HEK293 (cell line): ENCODE results near the gene COL13A1.

Experiments used
- CTCF ChIA-PET: fragments of 350-600 bp; formaldehyde crosslinking; extraction: SDS; loops from one replicate; lab custom pipeline; 2021; ENCODE audit warnings: antibody characterized with exemption; lab: Yijun Ruan, JAX
- POLR2A ChIA-PET: fragments of 300-600 bp; formaldehyde crosslinking; extraction: SDS; loops from one replicate; lab custom pipeline; 2020; ENCODE audit warnings: antibody characterized with exemption, inconsistent platforms; lab: Yijun Ruan, JAX
- H3K27ac ChIP-seq: fragments of 200-500 bp; sonication (Bioruptor generic); 2 replicates; pipeline ENCODE4 v1.5.1; 2014; ENCODE audit warnings: low read depth, low read length, control low read depth, inconsistent platforms; ENCODE audit errors: extremely low read depth
- H3K36me3 ChIP-seq, 2 experiments: fragments of 200-500 bp in 1 of 2; sonication (Bioruptor generic) in 1 of 2; 1 replicate in 1 of 2; 2 replicates in 1 of 2; pipeline ENCODE4 v1.5.1; 2014 to 2017; ENCODE audit warnings: inconsistent platforms in 2 of 2, low read length in 2 of 2; ENCODE audit not compliant: control insufficient read depth in 2 of 2, insufficient read depth in 1 of 2
- H3K4me1 ChIP-seq: fragments of 200-500 bp; sonication (Bioruptor generic); 2 replicates; pipeline ENCODE4 v1.5.1; 2014; ENCODE audit warnings: mild to moderate bottlenecking, low read length, inconsistent platforms; ENCODE audit not compliant: control insufficient read depth, insufficient read depth
- H3K4me3 ChIP-seq: 2 replicates; pipeline ENCODE4 v1.5.1; 2011; ENCODE audit warnings: low read depth, mild to moderate bottlenecking, control low read depth, low read length, moderate library complexity
- H3K9me3 ChIP-seq: fragments of 200-500 bp; sonication (Bioruptor generic); 2 replicates; pipeline ENCODE4 v1.5.1; 2014; ENCODE audit warnings: low read depth, low read length, inconsistent platforms; ENCODE audit not compliant: control insufficient read depth, insufficient read depth
- PBX3 ChIP-seq: sonication (generic); formaldehyde crosslinking; IDR thresholded peaks from 2 replicates; pipeline ENCODE4 v1.8.1; 2022; ENCODE audit warnings: mild to moderate bottlenecking, moderate library complexity, missing genetic modification reagents
- ZBTB1 ChIP-seq: fragments of 450-650 bp; formaldehyde crosslinking; IDR thresholded peaks from 2 replicates; pipeline ENCODE4 v1.5.1; 2016; ENCODE audit warnings: missing biosample characterization, missing genetic modification characterization
- ZBTB20 ChIP-seq: fragments of 450-650 bp; formaldehyde crosslinking; IDR thresholded peaks from 2 replicates; pipeline ENCODE4 v1.5.1; 2016; ENCODE audit warnings: missing biosample characterization, missing genetic modification characterization
- ZBTB26 ChIP-seq: fragments of 450-650 bp; formaldehyde crosslinking; optimal IDR thresholded peaks from 2 replicates; pipeline ENCODE3; 2016; ENCODE audit warnings: missing biosample characterization, mild to moderate bottlenecking, missing genetic modification characterization
- ZBTB48 ChIP-seq: fragments of 450-650 bp; formaldehyde crosslinking; IDR thresholded peaks from 2 replicates; pipeline ENCODE4 v1.5.1; 2016; ENCODE audit warnings: missing biosample characterization, missing genetic modification characterization
- ZBTB6 ChIP-seq: fragments of 450-650 bp; formaldehyde crosslinking; IDR thresholded peaks from 2 replicates; pipeline ENCODE4 v1.5.1; 2017; ENCODE audit warnings: missing biosample characterization, missing genetic modification characterization
- ZNF138 ChIP-seq: fragments of 450-650 bp; formaldehyde crosslinking; IDR thresholded peaks from 2 replicates; pipeline ENCODE4 v1.5.1; 2016; ENCODE audit warnings: missing biosample characterization, missing genetic modification characterization, borderline replicate concordance
- ZNF146 ChIP-seq: fragments of 450-650 bp; formaldehyde crosslinking; IDR thresholded peaks from 2 replicates; pipeline ENCODE4 v1.5.1; 2016; ENCODE audit warnings: missing biosample characterization, missing genetic modification characterization
- ZNF157 ChIP-seq: fragments of 450-650 bp; formaldehyde crosslinking; IDR thresholded peaks from 2 replicates; pipeline ENCODE4 v1.5.1; 2016; ENCODE audit warnings: missing biosample characterization, missing genetic modification characterization
- ZNF2 ChIP-seq: fragments of 450-650 bp; formaldehyde crosslinking; IDR thresholded peaks from 2 replicates; pipeline ENCODE4 v1.5.1; 2016; ENCODE audit warnings: missing biosample characterization, missing genetic modification characterization
- ZNF404 ChIP-seq: fragments of 450-650 bp; formaldehyde crosslinking; IDR thresholded peaks from 2 replicates; pipeline ENCODE4 v1.5.1; 2017; ENCODE audit warnings: missing biosample characterization, missing genetic modification characterization
- ZNF416 ChIP-seq: fragments of 450-650 bp; formaldehyde crosslinking; IDR thresholded peaks from 2 replicates; pipeline ENCODE4 v1.5.1; 2016; ENCODE audit warnings: missing biosample characterization, missing genetic modification characterization
- ZNF560 ChIP-seq: fragments of 450-650 bp; formaldehyde crosslinking; IDR thresholded peaks from 2 replicates; pipeline ENCODE4 v1.5.1; 2017; ENCODE audit warnings: missing biosample characterization, missing genetic modification characterization, borderline replicate concordance
- ZNF777 ChIP-seq: fragments of 450-650 bp; formaldehyde crosslinking; IDR thresholded peaks from 2 replicates; pipeline ENCODE4 v1.5.1; 2017; ENCODE audit warnings: missing biosample characterization, missing genetic modification characterization, borderline replicate concordance
- TF ChIP-seq, protein P1 (sequence below): fragments of 450-650 bp; formaldehyde crosslinking; IDR thresholded peaks from 2 replicates; pipeline ENCODE4 v1.5.1; 2016; ENCODE audit warnings: missing biosample characterization, missing genetic modification characterization
- TF ChIP-seq, protein P2 (sequence below): fragments of 450-650 bp; IDR thresholded peaks from 2 replicates; pipeline ENCODE4 v1.5.1; 2018; ENCODE audit warnings: missing biosample characterization, mild to moderate bottlenecking, missing genetic modification characterization
- TF ChIP-seq, protein P3 (sequence below): fragments of 450-650 bp; formaldehyde crosslinking; IDR thresholded peaks from 2 replicates; pipeline ENCODE4 v1.5.1; 2016; ENCODE audit warnings: missing biosample characterization, missing genetic modification characterization, borderline replicate concordance

The COL13A1 gene

DNA sequence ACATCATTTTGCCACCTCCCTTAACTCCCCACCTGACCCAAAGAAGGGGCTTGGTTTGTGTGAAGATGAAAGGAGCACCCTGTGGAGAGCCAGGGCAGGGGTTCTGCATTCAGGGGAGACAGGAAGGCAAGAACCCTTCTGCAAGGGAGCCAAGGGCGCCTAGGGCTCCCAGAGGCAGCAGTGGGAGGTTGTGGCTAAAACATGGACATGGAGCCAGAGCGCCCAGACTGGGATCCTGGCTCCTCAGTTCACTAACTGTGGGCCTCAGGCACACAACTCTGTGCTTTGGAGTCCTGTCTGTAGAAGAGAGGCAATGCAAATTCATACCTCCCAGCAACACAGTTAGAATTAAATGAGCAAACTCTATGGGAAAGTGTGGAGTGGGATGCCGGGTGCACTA is 127.9 kb downstream of the COL13A1 start (continued):
- TF ChIP-seq, protein P1, sequence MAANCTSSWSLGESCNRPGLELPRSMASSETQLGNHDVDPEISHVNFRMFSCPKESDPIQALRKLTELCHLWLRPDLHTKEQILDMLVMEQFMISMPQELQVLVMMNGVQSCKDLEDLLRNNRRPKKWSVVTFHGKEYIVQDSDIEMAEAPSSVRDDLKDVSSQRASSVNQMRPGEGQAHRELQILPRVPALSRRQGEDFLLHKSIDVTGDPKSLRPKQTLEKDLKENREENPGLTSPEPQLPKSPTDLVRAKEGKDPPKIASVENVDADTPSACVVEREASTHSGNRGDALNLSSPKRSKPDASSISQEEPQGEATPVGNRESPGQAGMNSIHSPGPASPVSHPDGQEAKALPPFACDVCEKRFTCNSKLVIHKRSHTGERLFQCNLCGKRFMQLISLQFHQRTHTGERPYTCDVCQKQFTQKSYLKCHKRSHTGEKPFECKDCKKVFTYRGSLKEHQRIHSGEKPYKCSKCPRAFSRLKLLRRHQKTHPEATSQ (tag by site-specific recombination), result no peak
- no peak for TF ChIP-seq ZNF416
- TF ChIP-seq ZBTB1 (tag by site-specific recombination), result no peak
- TF ChIP-seq ZNF2, result no peak
- TF ChIP-seq, protein P2, sequence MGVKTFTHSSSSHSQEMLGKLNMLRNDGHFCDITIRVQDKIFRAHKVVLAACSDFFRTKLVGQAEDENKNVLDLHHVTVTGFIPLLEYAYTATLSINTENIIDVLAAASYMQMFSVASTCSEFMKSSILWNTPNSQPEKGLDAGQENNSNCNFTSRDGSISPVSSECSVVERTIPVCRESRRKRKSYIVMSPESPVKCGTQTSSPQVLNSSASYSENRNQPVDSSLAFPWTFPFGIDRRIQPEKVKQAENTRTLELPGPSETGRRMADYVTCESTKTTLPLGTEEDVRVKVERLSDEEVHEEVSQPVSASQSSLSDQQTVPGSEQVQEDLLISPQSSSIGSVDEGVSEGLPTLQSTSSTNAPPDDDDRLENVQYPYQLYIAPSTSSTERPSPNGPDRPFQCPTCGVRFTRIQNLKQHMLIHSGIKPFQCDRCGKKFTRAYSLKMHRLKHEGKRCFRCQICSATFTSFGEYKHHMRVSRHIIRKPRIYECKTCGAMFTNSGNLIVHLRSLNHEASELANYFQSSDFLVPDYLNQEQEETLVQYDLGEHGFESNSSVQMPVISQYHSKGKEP (tag by site-specific recombination), result no peak
- no peak for TF ChIP-seq ZBTB20

DNA sequence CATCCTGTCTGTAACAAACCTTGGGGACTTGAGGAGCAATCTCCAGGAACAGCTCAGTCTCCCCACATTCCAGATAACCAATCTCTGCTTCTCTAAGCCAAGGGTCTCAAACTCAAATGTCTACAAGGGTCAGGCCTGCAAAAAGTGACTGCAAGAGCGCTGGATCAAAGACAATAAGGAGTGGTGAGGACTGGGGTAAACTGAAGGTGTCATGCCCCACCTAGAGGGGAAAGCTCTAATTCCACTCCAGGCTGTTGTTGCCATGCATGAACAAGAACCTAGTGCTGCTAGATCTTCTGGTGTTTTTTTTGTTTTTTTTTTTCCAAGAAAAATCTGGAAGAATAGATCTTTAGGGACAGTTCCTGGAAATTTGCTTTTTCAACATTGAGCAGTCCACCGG is 133.1 kb downstream of the COL13A1 start:
- no peak for TF ChIP-seq ZBTB26 (tag by site-specific recombination)
- TF ChIP-seq ZNF157 (tag by site-specific recombination), result no peak
- TF ChIP-seq ZNF777 (tag by site-specific recombination), result no peak
- TF ChIP-seq PBX3, result no peak
- TF ChIP-seq ZBTB6, result no peak
- TF ChIP-seq, protein P3, sequence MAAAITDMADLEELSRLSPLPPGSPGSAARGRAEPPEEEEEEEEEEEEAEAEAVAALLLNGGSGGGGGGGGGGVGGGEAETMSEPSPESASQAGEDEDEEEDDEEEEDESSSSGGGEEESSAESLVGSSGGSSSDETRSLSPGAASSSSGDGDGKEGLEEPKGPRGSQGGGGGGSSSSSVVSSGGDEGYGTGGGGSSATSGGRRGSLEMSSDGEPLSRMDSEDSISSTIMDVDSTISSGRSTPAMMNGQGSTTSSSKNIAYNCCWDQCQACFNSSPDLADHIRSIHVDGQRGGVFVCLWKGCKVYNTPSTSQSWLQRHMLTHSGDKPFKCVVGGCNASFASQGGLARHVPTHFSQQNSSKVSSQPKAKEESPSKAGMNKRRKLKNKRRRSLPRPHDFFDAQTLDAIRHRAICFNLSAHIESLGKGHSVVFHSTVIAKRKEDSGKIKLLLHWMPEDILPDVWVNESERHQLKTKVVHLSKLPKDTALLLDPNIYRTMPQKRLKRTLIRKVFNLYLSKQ (tag by site-specific recombination), result no peak
- TF ChIP-seq ZNF138 (tag by site-specific recombination), result no peak
- TF ChIP-seq ZBTB48 (tag by site-specific recombination), result no peak
- TF ChIP-seq ZNF146 (tag by site-specific recombination), result no peak
- TF ChIP-seq ZNF404 (tag by site-specific recombination), result no peak
- no peak for TF ChIP-seq ZNF560 (tag by site-specific recombination)
- CTCF ChIA-PET, result interaction anchor here (2.3 to 2.7 kb wide), 2 partner anchors 20 to 24 kb away, joined by 9 to 11 read pairs; no protein-coding TSS in a partner anchor
- Histone ChIP-seq H3K4me1 (no peaks in the 10 kb centered on the region), H3K27ac (no peak overlapping the region), H3K4me3 (no peak overlapping the region), H3K9me3 (no peaks in the 10 kb centered on the region), H3K36me3 (no peaks in the 10 kb centered on the region)
- POLR2A ChIA-PET, result no interaction called here
